Fibroblast of the aortic adventitia (primary cell): Measurements from ENCODE around the gene TRAPPC8. TPM values are rescaled to one million over a fixed set of nuclear protein-coding genes. Genes with fewer than 3 reads are reported as not detected.
"Not testable (repeated sequence)": the region's sequence is repeated elsewhere in the genome, so short reads cannot be mapped to it uniquely, and the experiment has no call there.

ENCODE experiments used
- DNase-seq: peaks from one replicate; pipeline ENCODE4 v3.0.0-alpha.2; 2010; ENCODE audit warnings: low read depth
- H3K4me3 ChIP-seq: 2 replicates; pipeline ENCODE4 v1.5.1; 2011; ENCODE audit warnings: low read depth, mild to moderate bottlenecking, control low read depth, low read length, moderate library complexity
- CTCF ChIP-seq: IDR thresholded peaks from 2 replicates; pipeline ENCODE4 v1.5.1; 2011; ENCODE audit warnings: mild to moderate bottlenecking, low read length, control low read depth, inconsistent platforms; ENCODE audit not compliant: insufficient read depth
- total RNA-seq: library from RNA; depleted of rRNA; stranded (reverse); fragments of >200 nt; gene quantifications from 2 replicates; pipeline ENCODE4 v1.2.3, GENCODE V29; 2012; ENCODE audit warnings: low replicate concordance

TRAPPC8 gene
- total RNA-seq, 1 donor = 48.5 TPM

- no peak overlapping the region for H3K4me3 ChIP-seq
- no peak for DNase-seq
- no peak for TF ChIP-seq CTCF
These were observed 13.7 kb downstream of the TRAPPC8 start for GRCh38 chr18:31929273-31929672.

GRCh38 chr18:31926988-31927387 lies 15.9 kb downstream of the TRAPPC8 start:
- H3K4me3 ChIP-seq, DNase-seq: not testable (repeated sequence)

- TF ChIP-seq CTCF = no peak
- no peak overlapping the region for H3K4me3 ChIP-seq
- no peak for DNase-seq
These were observed 22.7 kb downstream of the TRAPPC8 start for GRCh38 chr18:31920277-31920676.

GRCh38 chr18:31919366-31919765 lies 23.6 kb downstream of the TRAPPC8 start:
- DNase-seq, H3K4me3 ChIP-seq: not testable (repeated sequence)

- H3K4me3 ChIP-seq = no peak overlapping the region
- no peak for DNase-seq
- no peak for TF ChIP-seq CTCF
These were observed 24.2 kb downstream of the TRAPPC8 start for GRCh38 chr18:31918733-31919132.

GRCh38 chr18:31901063-31901462 lies 41.9 kb downstream of the TRAPPC8 start:
- TF ChIP-seq CTCF = no peak
- DNase-seq = peak; percentile 1
- H3K4me3 ChIP-seq = no peak overlapping the region

GRCh38 chr18:31899771-31900170 lies 43.2 kb downstream of the TRAPPC8 start:
- not testable (repeated sequence) for DNase-seq, H3K4me3 ChIP-seq

GRCh38 chr18:31892936-31893335 lies 50.0 kb downstream of the TRAPPC8 start:
- no peak overlapping the region for H3K4me3 ChIP-seq
- TF ChIP-seq CTCF = no peak
- no peak for DNase-seq

- TF ChIP-seq CTCF = no peak
- H3K4me3 ChIP-seq = no peak overlapping the region
- no peak for DNase-seq
These were observed 51.4 kb downstream of the TRAPPC8 start for GRCh38 chr18:31891566-31891965.
